OCI-LY7 (cell line): ENCODE data around the gene LRRC28. TPM values are rescaled to one million over a fixed set of nuclear protein-coding genes. Genes with fewer than 3 reads are reported as not detected.

ENCODE experiments used
- BruUV-seq: library from RNA; stranded (reverse); fragments of 400-500 nt; replicated peaks from 2 replicates; lab custom pipeline; 2021; lab: Mats Ljungman, UMichigan
- CTCF ChIA-PET: fragments of 300-600 bp; sonication (Branson Sonifier 250); formaldehyde crosslinking; loops from one replicate; lab custom pipeline; 2022; ENCODE audit warnings: antibody characterized with exemption; ENCODE audit not compliant: unreplicated experiment; lab: Charles Lee
- POLR2A ChIA-PET: fragments of 300-600 bp; sonication (Branson Sonifier 250); formaldehyde crosslinking; loops from one replicate; lab custom pipeline; 2022; ENCODE audit warnings: antibody characterized with exemption; lab: Charles Lee
- DNase-seq: peaks from one replicate; pipeline ENCODE4 v3.0.0-alpha.2; 2015; ENCODE audit warnings: low spot score
- H2AFZ ChIP-seq: fragments of 200-600 bp; sonication (generic), shearing (Covaris generic); 2 replicates; pipeline ENCODE4 v1.6.1; 2014; ENCODE audit warnings: mild to moderate bottlenecking, antibody characterized with exemption, low read length, moderate library complexity
- H3K27ac ChIP-seq: fragments of 200-600 bp; sonication (generic); 2 replicates; pipeline ENCODE4 v1.5.1; 2014; ENCODE audit warnings: mixed run types, low read depth, mild to moderate bottlenecking, moderate library complexity, low read length, inconsistent platforms; ENCODE audit not compliant: poor library complexity, severe bottlenecking
- H3K36me3 ChIP-seq: fragments of 200-600 bp; sonication (generic); 2 replicates; pipeline ENCODE4 v1.6.1; 2014; ENCODE audit warnings: mild to moderate bottlenecking, antibody characterized with exemption, low read length, moderate library complexity, mixed read lengths; ENCODE audit not compliant: insufficient read depth
- H3K4me1 ChIP-seq: fragments of 200-600 bp; sonication (generic); 2 replicates; pipeline ENCODE4 v1.5.1; 2014; ENCODE audit warnings: mild to moderate bottlenecking, low read length; ENCODE audit not compliant: insufficient read depth, poor library complexity, severe bottlenecking
- H3K4me2 ChIP-seq: fragments of 200-600 bp; sonication (generic); 2 replicates; pipeline ENCODE4 v1.6.1; 2014; ENCODE audit warnings: mild to moderate bottlenecking, low read length
- H3K4me3 ChIP-seq: fragments of 200-600 bp; sonication (generic); 2 replicates; pipeline ENCODE4 v1.5.1; 2014; ENCODE audit warnings: mild to moderate bottlenecking, low read depth, low read length; ENCODE audit not compliant: poor library complexity, severe bottlenecking
- H3K79me2 ChIP-seq: fragments of 200-600 bp; sonication (generic); 2 replicates; pipeline ENCODE4 v1.6.1; 2016; ENCODE audit warnings: low read depth, mild to moderate bottlenecking, low read length, moderate library complexity, mixed read lengths; ENCODE audit not compliant: insufficient read depth
- H3K9me2 ChIP-seq: fragments of 200-600 bp; sonication (generic); 2 replicates; pipeline ENCODE4 v1.6.1; 2016; ENCODE audit warnings: mild to moderate bottlenecking, low read length, mixed read lengths; ENCODE audit not compliant: insufficient read depth
- H3K9me3 ChIP-seq: fragments of 200-600 bp; sonication (generic); 2 replicates; pipeline ENCODE4 v1.6.1; 2014; ENCODE audit warnings: mild to moderate bottlenecking, mixed run types, low read length, mixed read lengths
- H4K20me1 ChIP-seq: fragments of 200-600 bp; sonication (generic); 2 replicates; pipeline ENCODE4 v1.6.1; 2014; ENCODE audit warnings: mild to moderate bottlenecking, antibody characterized with exemption, low read length, moderate library complexity, mixed read lengths; ENCODE audit not compliant: insufficient read depth
- CTCF ChIP-seq: fragments of 200-600 bp; sonication (generic); conservative IDR thresholded peaks from 2 replicates; pipeline ENCODE4 v1.5.1; 2014; ENCODE audit warnings: mild to moderate bottlenecking, antibody characterized with exemption, low read length, moderate library complexity, mixed read lengths
- EZH2phosphoT487 ChIP-seq: fragments of 200-600 bp; sonication (generic); IDR thresholded peaks from 2 replicates; pipeline ENCODE4 v1.6.1; 2018; ENCODE audit warnings: low read depth, borderline replicate concordance, mild to moderate bottlenecking, mixed run types, antibody characterized with exemption, low read length, moderate library complexity, mixed read lengths
- intact Hi-C: fragments of 100-400 bp; cut with micrococcal nuclease; formaldehyde crosslinking; loops from one replicate; pipeline ENCODE4 v1.10.0; 2022; ENCODE audit not compliant: unreplicated experiment
- total RNA-seq, 2 experiments: library from RNA; depleted of rRNA in 1 of 2; stranded (reverse); fragments of >200 nt in 1 of 2; shearing (Covaris generic) in 1 of 2; gene quantifications; 2 replicates each; pipeline ENCODE4 v1.2.3, GENCODE V29; 2014 to 2022

Gene LRRC28
- total RNA-seq, 2 experiments from 2014 or later = 25.7 to 30.2 TPM

- DNase-seq = no peak
- intact Hi-C loops = no loop called here
- no peaks in the 10 kb centered on the region for H3K79me2 ChIP-seq
- no peak overlapping the region for H3K27ac ChIP-seq
- ChIA-PET CTCF (no interaction called here), POLR2A (interaction anchor here (0.6 to 0.8 kb wide), 2 partner anchors 347 to 790 kb away, joined by 3 to 9 read pairs; partner anchors contain the start of gene LYSMD4)
- no peak overlapping the region for H3K4me3 ChIP-seq
- H4K20me1 ChIP-seq = no peaks in the 10 kb centered on the region
- no peaks in the 10 kb centered on the region for H3K36me3 ChIP-seq
- no TSS peak for BruUV-seq
- H2AFZ ChIP-seq = no peak overlapping the region
- no peaks in the 10 kb centered on the region for H3K9me3 ChIP-seq
- no peak overlapping the region for H3K4me2 ChIP-seq
- TF ChIP-seq CTCF = no peak
- no peak for TF ChIP-seq EZH2phosphoT487
- no peaks in the 10 kb centered on the region for H3K9me2 ChIP-seq
- no peaks in the 10 kb centered on the region for H3K4me1 ChIP-seq
Measured at GRCh38 chr15:99385865-99386264, 134.6 kb downstream of the LRRC28 start.

- Histone ChIP-seq H3K36me3 (no peaks in the 10 kb centered on the region), H3K9me2 (no peaks in the 10 kb centered on the region), H3K4me2 (no peak overlapping the region), H3K9me3 (no peaks in the 10 kb centered on the region), H3K79me2 (no peaks in the 10 kb centered on the region), H4K20me1 (no peaks in the 10 kb centered on the region), H3K4me3 (no peak overlapping the region), H2AFZ (no peak overlapping the region), H3K4me1 (no peaks in the 10 kb centered on the region), H3K27ac (no peak overlapping the region)
- TF ChIP-seq CTCF (no peak), EZH2phosphoT487 (no peak)
- no TSS peak for BruUV-seq
- ChIA-PET POLR2A (interaction anchor here (0.8 kb wide), 1 partner anchor 347 kb away, joined by 9 read pairs; the partner anchor contains the start of gene LYSMD4), CTCF (no interaction called here)
- DNase-seq = no peak
- intact Hi-C loops = no loop called here
Measured at GRCh38 chr15:99386391-99386790, 135.1 kb downstream of the LRRC28 start.

DNA sequence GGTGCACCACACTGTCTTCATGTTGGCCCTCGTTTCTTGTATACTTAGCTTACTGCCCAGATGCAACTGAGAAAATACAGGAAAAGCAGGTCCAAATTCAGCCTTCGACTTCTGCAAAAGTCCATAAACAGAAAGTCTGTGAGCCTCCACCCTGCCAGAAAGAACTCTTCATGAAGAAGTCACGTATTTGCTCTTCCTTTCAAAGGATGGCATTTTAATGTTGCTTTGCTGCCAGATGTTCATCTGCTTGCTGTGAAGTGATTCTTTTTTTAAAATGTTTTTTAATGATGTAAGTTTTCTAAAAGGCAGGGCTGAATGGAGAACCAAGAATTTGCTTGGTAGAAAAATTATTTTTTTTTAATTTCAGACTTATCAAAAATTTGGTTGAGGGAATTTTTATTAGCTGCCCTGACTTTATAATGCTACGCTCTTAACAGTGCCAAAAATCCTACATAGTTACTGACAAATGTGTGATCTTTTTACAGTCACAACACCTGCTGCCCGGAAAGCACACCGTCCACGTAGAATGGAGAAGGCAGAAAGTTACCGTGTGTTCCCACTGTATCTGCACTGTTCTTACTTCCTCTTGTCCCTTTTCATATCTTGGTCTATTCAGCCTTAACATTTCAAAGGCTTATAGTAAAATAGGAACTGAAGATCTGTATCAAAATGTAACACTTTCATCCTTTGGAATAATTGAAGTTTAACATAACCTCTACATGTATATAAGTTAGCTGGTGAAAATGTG is 136.3 kb downstream of the LRRC28 start:
- H3K9me2 ChIP-seq = no peaks in the 10 kb centered on the region
- H3K4me3 ChIP-seq = no peak overlapping the region
- DNase-seq = no peak
- no peak overlapping the region for H2AFZ ChIP-seq
- TF ChIP-seq EZH2phosphoT487 (no peak), CTCF (no peak)
- no peaks in the 10 kb centered on the region for H4K20me1 ChIP-seq
- ChIA-PET POLR2A (interaction anchor here (0.7 kb wide), 1 partner anchor 46 kb away, joined by 4 read pairs; no protein-coding TSS in a partner anchor), CTCF (no interaction called here)
- no peak overlapping the region for H3K27ac ChIP-seq
- intact Hi-C loops = no loop called here
- no peaks in the 10 kb centered on the region for H3K36me3 ChIP-seq
- H3K79me2 ChIP-seq = no peaks in the 10 kb centered on the region
- H3K4me2 ChIP-seq = no peak overlapping the region
- BruUV-seq = no TSS peak
- no peaks in the 10 kb centered on the region for H3K9me3 ChIP-seq
- no peaks in the 10 kb centered on the region for H3K4me1 ChIP-seq
